ENCODE measurements around the gene NBPF3.
A peak's percentile ranks its signal among the peaks of the same experiment; 100 is the strongest.

NBPF3 gene

GRCh38 chr1:21520899-21521716 lies 81.2 kb downstream of the NBPF3 start:
- TF ChIP-seq CTCF (IDR thresholded peaks at IDR 0.05; ENCODE audit: insufficient read depth, low read length, missing control alignments): no peak
- peak; percentile 23 for DNase-seq (ENCODE audit: low read depth, low spot score)
- ChIA-PET POLR2A (no interaction called here), CTCF (interaction anchor here (0.6 to 6.5 kb wide), 5 partner anchors 11 to 100 kb away, joined by 3 to 40 read pairs (median 5); partner anchors contain the start of gene ALPL)
- H3K4me3 ChIP-seq (ENCODE audit: low read depth, low read length): no peak overlapping the region

- no peak for DNase-seq (ENCODE audit: low read depth, low spot score)
- H3K4me3 ChIP-seq (ENCODE audit: low read depth, low read length): no peak overlapping the region
- ChIA-PET CTCF (interaction anchor here (1.0 to 6.5 kb wide), 4 partner anchors 11 to 31 kb away, joined by 3 to 40 read pairs (median 14); partner anchors contain the start of gene ALPL), POLR2A (no interaction called here)
- TF ChIP-seq CTCF (IDR thresholded peaks at IDR 0.05; ENCODE audit: insufficient read depth, low read length, missing control alignments): no peak
Observed at GRCh38 chr1:21521717-21522060, 81.8 kb downstream of the NBPF3 start.

- no peak overlapping the region for H3K4me3 ChIP-seq (ENCODE audit: low read depth, low read length)
- CTCF ChIA-PET: interaction anchor here (1.1 to 6.5 kb wide), 4 partner anchors 12 to 154 kb away, joined by 4 to 40 read pairs (median 13); partner anchors contain the start of gene ALPL
- POLR2A ChIA-PET: no interaction called here
- DNase-seq (ENCODE audit: low read depth, low spot score): no peak
- no peak for TF ChIP-seq CTCF (IDR thresholded peaks at IDR 0.05; ENCODE audit: insufficient read depth, low read length, missing control alignments)
Observed at GRCh38 chr1:21522525-21523038, 82.6 kb downstream of the NBPF3 start.

GRCh38 chr1:21523297-21523813 lies 83.4 kb downstream of the NBPF3 start:
- POLR2A ChIA-PET: interaction anchor here (0.7 kb wide), 1 partner anchor 7 kb away, joined by 3 read pairs; no protein-coding TSS in a partner anchor
- DNase-seq (ENCODE audit: low read depth, low spot score): no peak
- TF ChIP-seq CTCF (IDR thresholded peaks at IDR 0.05; ENCODE audit: insufficient read depth, low read length, missing control alignments): no peak
- H3K4me3 ChIP-seq (ENCODE audit: low read depth, low read length): no peak overlapping the region
- CTCF ChIA-PET: interaction anchor here (1.1 to 3.5 kb wide), 3 partner anchors 13 to 155 kb away, joined by 4 to 22 read pairs (median 4); partner anchors contain the start of gene ALPL

GRCh38 chr1:21524220-21524619 lies 84.3 kb downstream of the NBPF3 start:
- DNase-seq (ENCODE audit: low read depth, low spot score): no peak
- no peak for TF ChIP-seq CTCF (IDR thresholded peaks at IDR 0.05; ENCODE audit: insufficient read depth, low read length, missing control alignments)
- no peak overlapping the region for H3K4me3 ChIP-seq (ENCODE audit: low read depth, low read length)
- ChIA-PET POLR2A (no interaction called here), CTCF (interaction anchor here (1.8 kb wide), 1 partner anchor 16 kb away, joined by 4 read pairs; no protein-coding TSS in a partner anchor)

All from AG04449 (cell line).